Activated naive CD4-positive, alpha-beta T cell treated with Interleukin-2 at 50 U/mL for 16 hours (primary cell): ENCODE measurements around the gene CNTN4.
"Not testable (repeated sequence)": the region's sequence is repeated elsewhere in the genome, so short reads cannot be mapped to it uniquely, and the experiment has no call there.

Experiments used
- DNase-seq: peaks from one replicate; pipeline ENCODE4 v3.0.0-alpha.2; 2020

The CNTN4 gene

DNA sequence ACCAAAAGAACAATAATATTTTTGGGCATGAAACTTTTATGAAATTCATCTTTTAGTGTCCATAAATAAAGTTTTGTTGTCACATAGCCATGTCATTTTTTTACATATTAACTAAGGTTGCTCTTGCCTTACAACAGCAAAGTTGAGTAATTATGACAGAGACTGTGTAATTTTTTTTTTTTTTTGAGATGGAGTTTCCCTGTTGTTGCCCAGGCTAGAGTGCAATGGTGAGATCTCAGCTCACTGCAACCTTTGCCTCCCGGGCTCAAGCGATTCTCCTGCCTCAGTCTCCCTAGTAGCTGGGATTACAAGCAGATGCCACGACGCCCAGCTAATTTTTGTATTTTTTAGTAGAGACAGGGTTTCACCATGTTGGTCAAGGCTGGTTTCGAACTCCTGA lies 894.5 kb downstream of the CNTN4 start:
- DNase-seq = not testable (repeated sequence)

DNA sequence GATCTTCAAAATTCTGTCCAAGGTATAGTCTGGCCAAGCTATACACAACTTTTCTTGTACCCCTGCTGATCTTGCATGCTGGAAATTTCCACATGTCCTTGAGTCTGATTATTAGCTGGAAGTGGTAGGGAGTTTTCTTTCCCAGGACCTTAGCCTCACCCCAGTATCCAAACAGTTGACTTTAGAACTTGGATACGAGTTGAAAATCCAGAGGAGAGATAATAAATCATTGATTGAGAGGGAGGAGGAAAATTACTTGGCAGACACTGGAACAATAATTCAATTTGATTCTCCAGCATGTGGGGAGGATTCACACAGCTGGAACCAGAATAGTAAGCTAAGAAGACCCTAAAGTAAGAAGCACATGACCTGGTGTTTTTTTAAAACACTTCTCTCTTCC lies 895.1 kb downstream of the CNTN4 start:
- no peak for DNase-seq

DNA sequence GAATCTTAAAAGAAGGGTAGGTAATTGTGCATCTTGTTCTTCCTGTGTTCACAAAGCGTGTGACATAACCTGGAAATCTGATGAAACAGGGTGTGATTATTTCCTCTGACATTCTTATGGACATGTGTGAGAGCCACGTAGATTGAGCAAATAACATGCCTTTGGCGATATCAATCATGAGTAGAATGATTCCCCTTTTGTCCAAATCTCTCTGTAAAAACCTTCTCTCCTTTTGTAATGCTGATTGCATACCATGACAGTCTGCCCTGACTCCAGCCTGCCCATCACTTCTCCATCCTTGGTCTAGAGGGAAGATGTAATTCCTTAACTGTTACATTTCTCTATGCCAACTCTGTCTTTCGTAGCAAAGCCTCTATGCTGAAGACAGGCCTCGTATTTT lies 896.5 kb downstream of the CNTN4 start:
- no peak for DNase-seq

DNA sequence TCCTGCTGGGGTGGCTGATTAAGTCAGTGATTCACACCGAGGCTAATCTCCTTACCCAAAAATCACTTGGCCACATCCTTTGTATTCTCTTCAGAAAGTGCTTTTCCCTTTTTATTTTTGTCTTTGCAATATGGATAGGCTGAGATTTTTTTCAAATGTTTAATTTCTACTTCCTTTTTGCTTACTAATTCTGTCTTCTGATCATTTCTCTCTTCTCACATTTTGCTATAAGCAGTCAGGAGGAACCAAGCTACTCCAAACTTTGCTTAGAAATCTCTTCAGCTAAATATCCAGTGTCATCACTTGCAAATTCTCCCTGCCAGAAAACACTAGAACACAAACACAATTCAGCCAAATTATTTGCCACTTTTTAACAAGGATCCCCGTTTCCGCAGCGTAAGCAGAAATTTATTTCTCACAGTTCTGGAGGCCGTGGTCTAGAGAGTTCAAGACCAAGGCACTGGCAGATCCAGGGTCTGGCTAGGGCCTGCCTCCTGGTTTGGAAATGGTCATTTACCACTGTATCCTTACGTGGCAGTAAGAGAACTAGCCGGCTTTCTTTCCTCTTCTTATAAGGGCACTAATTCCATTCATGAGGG lies 906.6 kb downstream of the CNTN4 start:
- no peak for DNase-seq

- DNase-seq = no peak
These were observed 914.8 kb downstream of the CNTN4 start for GRCh38 chr3:3013317-3014052.

DNA sequence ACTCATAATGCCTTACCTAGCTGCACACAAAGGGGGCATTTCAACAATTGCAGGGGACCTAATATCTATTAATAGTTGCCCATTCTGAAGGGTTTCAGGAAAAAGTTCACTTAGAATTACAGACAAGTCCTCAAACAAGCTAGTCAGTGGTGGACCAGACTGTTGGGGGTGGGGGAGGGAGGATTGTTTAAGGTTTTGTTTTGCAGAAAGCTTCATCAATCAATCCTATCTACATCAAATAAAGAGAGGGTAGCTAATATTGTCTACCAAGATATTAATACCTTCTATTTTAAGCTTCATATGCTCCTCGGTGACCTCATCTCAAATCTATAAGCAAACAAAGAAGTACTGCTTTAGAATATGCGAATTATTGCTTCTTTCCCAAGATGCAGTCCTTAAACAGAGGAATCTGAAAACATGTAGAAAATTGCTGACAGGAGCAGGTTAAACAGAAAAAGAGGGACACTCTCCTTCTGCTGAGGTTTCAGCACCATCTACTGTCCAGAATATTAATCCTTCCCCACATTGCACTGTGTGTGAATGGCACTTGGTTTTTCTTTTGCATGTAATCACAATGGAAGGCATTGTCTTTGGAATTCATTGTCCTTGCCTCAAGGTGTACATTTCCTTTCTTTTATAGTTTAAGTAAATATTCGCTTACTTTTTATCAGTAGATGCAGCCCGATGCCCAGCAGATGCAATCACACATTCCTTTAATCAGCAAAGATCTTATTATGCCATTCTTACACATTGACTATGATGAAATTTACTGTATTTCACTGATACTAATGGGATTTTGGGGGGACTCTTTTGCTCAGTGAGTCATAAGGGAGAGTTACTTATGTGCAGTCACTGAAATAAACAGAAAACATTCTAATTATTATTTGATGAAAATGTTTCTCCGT lies 916.8 kb downstream of the CNTN4 start:
- no peak for DNase-seq

- no peak for DNase-seq
These were observed 917.6 kb downstream of the CNTN4 start for GRCh38 chr3:3016226-3016625.

- DNase-seq = no peak
These were observed 921.5 kb downstream of the CNTN4 start for GRCh38 chr3:3020209-3020608.

DNA sequence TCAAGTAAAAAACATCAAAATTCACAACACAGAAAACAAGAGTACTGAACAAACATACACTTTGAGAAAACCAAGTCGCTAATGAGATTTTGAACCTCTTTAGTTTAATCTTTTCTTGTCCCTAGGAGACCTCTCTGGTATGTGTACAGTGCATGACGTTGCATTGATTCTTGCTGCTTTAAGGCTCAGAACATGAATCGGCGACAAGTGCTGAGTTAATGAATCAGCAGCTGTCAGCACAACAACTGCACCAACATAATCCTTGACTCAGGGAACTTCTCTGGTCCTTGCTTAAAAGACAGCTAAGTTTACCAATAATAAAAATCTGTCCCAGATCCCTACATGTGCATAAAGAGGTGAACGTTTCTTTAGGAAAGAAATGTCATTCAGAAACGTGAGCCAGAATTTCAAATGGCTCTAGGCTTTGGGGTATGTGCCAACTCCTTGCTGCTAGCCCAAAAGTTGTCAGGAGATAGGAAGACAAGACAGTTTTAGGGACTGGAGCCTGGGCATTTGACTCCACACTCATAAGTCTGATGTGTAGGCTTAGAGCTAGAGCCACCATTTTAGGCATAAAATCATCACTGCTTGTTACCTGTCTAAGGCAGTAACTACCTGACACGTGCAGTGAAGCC lies 924.6 kb downstream of the CNTN4 start:
- no peak for DNase-seq

DNA sequence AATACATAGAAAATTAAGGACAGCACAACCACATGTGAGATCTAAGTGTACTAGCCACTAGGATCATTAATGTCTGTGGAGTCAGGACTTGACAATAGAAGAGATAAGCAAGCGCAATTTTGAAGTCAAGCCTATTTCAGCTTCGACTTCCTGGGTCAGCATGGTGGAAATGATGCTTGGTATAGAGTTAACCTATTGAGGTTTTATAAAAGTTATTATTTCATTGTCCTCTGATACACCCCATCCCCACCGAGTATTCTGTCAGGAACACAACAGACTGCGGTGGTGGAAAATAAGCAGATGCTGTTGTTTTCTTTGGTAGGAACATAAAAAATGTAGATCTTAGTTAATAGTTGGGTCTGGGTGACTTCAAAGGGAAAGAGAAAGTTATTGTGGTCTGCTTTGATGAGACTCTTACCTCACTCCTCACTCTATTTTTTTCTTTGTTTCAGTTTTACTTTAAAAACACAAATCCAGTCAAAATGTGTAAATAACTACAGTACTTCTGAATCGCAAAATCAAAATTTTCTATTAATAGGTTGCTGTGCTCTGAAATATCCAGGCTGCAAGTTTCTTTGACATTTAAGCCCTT lies 929.4 kb downstream of the CNTN4 start:
- DNase-seq = no peak

DNA sequence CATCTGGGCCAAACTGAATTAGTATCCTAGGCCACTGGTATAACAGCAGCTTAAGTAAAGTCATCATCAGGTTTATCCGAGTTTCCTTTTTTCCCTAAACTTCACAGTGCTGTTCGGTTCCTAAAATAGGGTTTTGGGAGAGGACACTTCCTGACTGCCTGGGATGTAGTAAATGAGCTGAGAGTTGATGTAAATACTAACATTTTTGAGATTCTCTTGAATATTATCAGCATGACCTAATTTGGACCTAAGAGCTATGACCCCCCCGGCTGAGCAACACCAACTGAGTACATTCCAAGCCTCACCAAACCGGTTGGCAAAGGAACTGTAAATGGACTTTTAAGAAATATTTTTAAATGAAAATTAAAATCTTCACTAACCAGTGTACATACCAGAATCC lies 932.7 kb downstream of the CNTN4 start:
- no peak for DNase-seq

DNA sequence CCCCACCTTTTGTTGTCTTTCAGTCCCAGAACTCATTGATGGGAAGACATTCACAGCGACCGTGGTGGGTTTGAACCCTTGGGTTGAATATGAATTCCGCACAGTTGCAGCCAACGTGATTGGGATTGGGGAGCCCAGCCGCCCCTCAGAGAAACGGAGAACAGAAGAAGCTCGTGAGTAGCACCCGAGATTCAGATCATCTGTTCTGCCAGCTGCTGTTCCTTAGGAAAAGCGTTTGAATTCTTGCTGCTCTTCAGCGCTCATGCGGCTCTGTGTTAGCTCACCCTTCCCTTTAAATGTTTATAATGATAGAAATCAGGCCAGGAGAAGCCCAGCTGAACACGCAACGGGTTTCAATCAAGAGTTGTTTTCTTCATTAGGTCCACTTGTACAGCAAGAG lies 938.5 kb downstream of the CNTN4 start:
- DNase-seq = no peak

DNA sequence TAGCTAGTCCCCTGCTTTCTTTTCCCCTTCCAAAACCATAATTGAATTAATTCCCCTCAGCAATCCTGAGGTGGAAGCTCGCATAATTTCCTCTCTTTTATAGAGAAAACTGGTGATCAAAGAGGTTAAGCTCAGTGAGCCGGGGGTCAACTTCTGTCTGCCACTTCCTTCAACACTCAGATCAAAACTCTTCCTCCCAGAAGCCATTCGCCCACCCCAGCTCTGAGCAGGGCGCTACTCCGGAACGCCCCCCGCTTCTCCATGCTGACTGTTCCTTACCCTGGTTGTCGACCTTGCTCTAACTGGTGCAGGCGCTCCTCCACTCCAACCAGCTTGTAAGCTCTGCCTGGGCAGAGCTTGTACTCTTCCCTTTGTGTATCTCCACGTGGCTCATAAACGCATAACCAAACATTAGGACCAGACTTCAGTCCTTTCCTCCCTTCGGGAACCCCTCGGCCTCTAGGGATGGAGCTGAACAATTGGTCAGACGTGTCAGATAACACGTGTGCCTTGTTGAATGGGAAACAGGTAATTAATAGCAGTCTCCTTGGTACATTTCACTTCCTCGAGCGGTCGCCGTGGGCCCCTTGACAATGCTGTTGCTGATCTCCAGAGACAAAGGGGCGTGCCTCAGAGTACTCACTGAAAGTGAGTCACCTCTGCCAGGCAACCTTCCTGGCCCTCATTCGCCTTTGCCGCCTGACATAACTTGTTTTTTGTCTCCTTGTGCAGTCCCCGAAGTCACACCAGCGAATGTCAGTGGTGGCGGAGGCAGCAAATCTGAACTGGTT lies 939.7 kb downstream of the CNTN4 start:
- DNase-seq = no peak

- no peak for DNase-seq
These were observed 955.3 kb downstream of the CNTN4 start for GRCh38 chr3:3053974-3054373.

GRCh38 chr3:3059645-3060044 lies 961.0 kb downstream of the CNTN4 start:
- DNase-seq = no peak

DNA sequence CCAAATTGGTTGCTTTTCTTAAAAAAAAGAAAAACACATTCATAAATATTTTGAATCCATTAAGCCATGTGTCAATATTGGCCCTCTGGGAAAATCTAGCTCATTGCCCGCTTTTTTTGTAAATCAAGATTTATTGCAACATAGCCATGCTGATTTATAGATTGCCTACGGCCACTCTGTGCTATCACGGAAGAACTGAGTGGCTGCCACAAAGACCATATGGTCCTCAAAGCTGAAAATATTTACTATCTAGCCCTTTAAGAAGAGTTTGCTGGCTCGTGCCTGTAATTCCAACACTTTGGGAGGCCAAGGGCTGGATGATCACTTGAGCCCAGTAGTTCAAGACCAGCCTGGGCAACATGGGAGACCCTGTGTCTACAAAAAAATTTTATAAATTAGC lies 965.6 kb downstream of the CNTN4 start:
- DNase-seq = no peak

DNA sequence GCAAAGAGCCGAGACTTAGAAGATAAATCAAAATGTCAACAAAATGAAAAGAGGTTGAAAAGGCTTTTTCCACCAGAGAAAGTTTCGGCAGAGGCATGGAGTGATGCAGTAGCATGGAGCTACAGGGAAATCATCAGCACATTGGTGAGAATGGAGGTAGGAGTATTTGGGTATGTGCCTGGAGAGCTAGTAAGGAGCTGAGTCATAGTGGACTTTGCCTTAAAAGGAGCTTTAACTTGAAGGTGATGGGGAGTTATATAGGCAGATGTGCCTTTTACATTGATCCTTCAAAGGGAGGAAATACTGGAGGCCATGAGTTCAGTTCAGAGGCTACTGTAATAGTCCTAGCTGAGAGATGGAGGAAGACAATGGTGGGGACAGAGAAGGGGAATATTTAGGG lies 967.2 kb downstream of the CNTN4 start:
- DNase-seq = no peak

DNA sequence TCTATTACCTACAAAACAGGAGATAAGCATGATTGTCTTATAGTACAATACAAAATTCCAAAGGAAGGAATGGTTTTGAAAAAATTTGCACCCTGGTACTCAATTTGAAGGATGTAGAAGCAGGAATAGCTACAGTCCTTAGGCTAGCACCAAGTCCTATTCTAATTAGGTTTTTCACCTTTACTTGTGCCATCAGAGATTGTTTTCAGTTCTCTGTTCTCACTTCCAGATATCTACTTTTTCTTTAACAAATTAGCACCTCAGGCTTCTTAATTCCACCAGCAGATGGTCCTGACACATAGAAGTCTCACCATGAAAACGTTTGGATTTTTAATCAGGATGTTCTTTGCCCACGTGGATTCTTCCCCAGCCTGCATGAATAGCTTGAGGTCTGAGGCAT lies 967.7 kb downstream of the CNTN4 start:
- DNase-seq = no peak

- DNase-seq = no peak
These were observed 968.2 kb downstream of the CNTN4 start for GRCh38 chr3:3066910-3067309.

DNA sequence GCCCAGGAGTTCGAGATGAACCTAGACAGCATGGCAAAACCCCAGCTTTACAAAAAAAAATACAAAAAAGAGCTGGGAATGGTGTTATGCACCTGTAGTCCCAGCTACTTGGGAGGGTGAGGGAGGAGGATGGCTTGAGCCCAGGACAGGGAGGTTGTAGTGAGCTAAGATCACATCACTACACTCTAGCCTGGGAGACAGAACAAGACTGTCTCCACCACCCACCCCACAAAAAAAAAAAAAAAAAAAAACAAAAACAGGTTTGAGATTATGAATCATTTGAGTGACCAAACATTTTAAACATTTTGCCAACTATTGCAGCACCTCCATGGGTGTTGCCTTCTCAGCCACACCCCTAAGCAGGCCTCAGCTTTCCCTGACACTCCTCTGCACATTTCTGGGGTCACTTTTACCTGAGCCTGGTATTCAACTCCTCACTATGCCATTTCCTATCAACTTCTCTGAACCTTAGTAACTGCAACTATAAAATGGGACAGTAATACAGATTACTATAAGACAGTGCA lies 969.8 kb downstream of the CNTN4 start:
- no peak for DNase-seq

DNA sequence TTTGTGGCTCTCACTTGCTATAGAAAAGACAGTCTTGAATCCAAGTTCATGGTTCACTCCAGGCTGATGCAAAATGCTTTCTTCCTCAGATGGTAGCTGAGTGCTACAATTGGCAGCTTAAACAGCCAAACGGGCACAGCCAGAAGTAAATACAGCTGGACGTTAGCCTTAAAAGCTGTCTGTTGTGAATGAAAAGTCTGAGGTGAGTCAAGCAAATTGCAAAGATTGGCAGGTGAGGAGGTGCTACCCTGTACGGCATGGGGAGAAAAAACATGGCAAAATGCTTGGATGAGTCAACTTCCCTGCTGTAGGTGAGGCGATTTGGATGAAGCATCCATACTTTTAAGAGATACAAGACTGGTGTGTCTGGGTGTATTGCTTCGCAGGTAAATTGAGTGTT lies 971.1 kb downstream of the CNTN4 start:
- DNase-seq = no peak

DNA sequence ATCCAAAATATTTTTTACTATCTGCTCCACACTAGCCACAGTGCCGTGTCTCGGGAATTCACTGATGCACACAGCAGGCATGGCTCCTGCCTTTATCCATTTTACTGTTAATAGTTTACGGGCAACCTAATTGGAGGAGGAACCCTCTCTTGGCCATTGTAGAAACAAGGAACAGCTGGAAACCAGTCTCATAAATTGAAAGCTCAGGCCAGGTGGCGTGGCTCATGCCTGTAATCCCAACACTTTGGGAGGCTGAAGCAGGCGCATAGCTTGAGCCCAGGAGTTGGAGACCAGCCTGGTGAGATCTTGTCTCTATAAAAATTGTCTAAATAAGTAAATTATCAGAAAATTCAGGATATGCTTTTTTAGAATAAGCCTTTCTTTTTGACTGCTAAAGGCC lies 972.5 kb downstream of the CNTN4 start:
- DNase-seq = no peak
